Body of pancreas (tissue), 4 donors: Measurements from ENCODE around the gene ANTXR2. TPM values are rescaled to one million over a fixed set of nuclear protein-coding genes. Genes with fewer than 3 reads are reported as not detected.

Experiments
- ATAC-seq: fragments of 150-250 bp; one replicate; pipeline ENCODE4 v1.9.1; 2016
- DNase-seq, 4 donors: peaks; one replicate each; pipeline ENCODE4 v3.0.0-alpha.2; 2019
- H3K27ac ChIP-seq, 4 donors: fragments of 200-600 bp; sonication (generic); 1 replicate in 3 of 4; 2 replicates in 1 of 4; pipeline versions ENCODE4 v1.5.1 to v1.6.1; 2016 to 2019; ENCODE audit warnings: mild to moderate bottlenecking in 1 of 4, mixed read lengths in 1 of 4, moderate library complexity in 1 of 4
- H3K27me3 ChIP-seq, 2 donors: fragments of 200-600 bp; sonication (generic); one replicate each; pipeline ENCODE4 v1.6.0; 2016; ENCODE audit warnings: mild to moderate bottlenecking in 1 of 2
- H3K36me3 ChIP-seq, 2 donors: fragments of 200-600 bp; sonication (generic); replicated peaks in 1 of 2; 2 replicates each; pipeline ENCODE4 v1.5.1; 2016; ENCODE audit warnings: low read depth in 2 of 2; ENCODE audit not compliant: insufficient read depth in 1 of 2
- H3K4me1 ChIP-seq: fragments of 200-600 bp; sonication (generic); one replicate; pipeline ENCODE4 v1.6.0; 2016
- H3K4me3 ChIP-seq, 2 donors: fragments of 200-600 bp; sonication (generic); 1 replicate in 1 of 2; 2 replicates in 1 of 2; pipeline ENCODE4 v1.5.1; 2016 to 2019
- H3K9me3 ChIP-seq, 3 donors: fragments of 200-600 bp; sonication (generic); 1 replicate in 2 of 3; 2 replicates in 1 of 3; pipeline ENCODE4 v1.5.1; 2016
- CTCF ChIP-seq, 7 experiments: fragments of 450-650 bp in 4 of 7; fragments of 200-600 bp in 3 of 7; sonication (generic) in 3 of 7; IDR thresholded peaks; one replicate each; pipeline ENCODE4 v1.5.1; 2016 to 2019; ENCODE audit warnings: antibody characterized with exemption in 7 of 7
- POLR2A ChIP-seq, 3 donors: fragments of 450-650 bp; IDR thresholded peaks; one replicate each; pipeline ENCODE4 v1.6.1; 2016; ENCODE audit warnings: antibody characterized with exemption in 3 of 3, mild to moderate bottlenecking in 2 of 3
- WGBS, 2 donors: methylation state at CpG; one replicate each; pipeline ENCODE4 v1.1.5; 2017; 5-methylcytosine and 5-hydroxymethylcytosine counted together
- intact Hi-C: fragments of 100-400 bp; cut with DNase I; formaldehyde crosslinking; loops from one replicate; pipeline ENCODE4 v1.15.1; 2023
- total RNA-seq, 2 donors: library from RNA; depleted of rRNA; stranded (reverse); fragments of >200 nt; gene quantifications; one replicate each; pipeline ENCODE4 v1.1.0, GENCODE V29; 2016

Gene ANTXR2
- total RNA-seq, 2 donors from 2014 or later: 16.9 to 34.6 TPM

- no peak for ATAC-seq
- 68 to 90% methylated on average over 1 of the region's 1 CpG for WGBS, 2 donors
- H3K27ac ChIP-seq: no peak overlapping the region
Observed at GRCh38 chr4:79851625-79852304, 221.3 kb downstream of the ANTXR2 start.

More at GRCh38 chr4:79851625-79852304, 221.3 kb downstream of the ANTXR2 start:
- Histone ChIP-seq H3K9me3 (no peaks in the 10 kb centered on the region), H3K4me1 (no peaks in the 10 kb centered on the region), H3K27me3 (no peaks in the 10 kb centered on the region), H3K36me3 (no peaks in the 10 kb centered on the region), H3K4me3 (no peak overlapping the region)
- intact Hi-C loops: no loop called here
- TF ChIP-seq CTCF (IDR thresholded peaks at IDR 0.05) (no peak), POLR2A (IDR thresholded peaks at IDR 0.05) (no peak)
- no peak for DNase-seq

Other genes with a start within 250 kb of the ANTXR2 start
- 1 to 10 TPM; 2.6 to 5.9 TPM for gene PRDM8, start 124.3 kb upstream of the ANTXR2 start, total RNA-seq
- not detected for gene FGF5, start 193.4 kb upstream of the ANTXR2 start, total RNA-seq